Endodermal cell (in vitro differentiated cells): ENCODE data around the gene MSMP. TPM values are rescaled to one million over a fixed set of nuclear protein-coding genes. Genes with fewer than 3 reads are reported as not detected.

Experiments used
- DNase-seq: peaks from one replicate; pipeline ENCODE4 v3.0.0-alpha.2; 2017
- H3K27ac ChIP-seq: 2 replicates; pipeline ENCODE4 v1.5.1; 2013; ENCODE audit warnings: mild to moderate bottlenecking, low read depth, low read length, moderate library complexity
- H3K27me3 ChIP-seq: 2 replicates; pipeline ENCODE4 v1.6.1; 2013; ENCODE audit warnings: mild to moderate bottlenecking, low read length, moderate library complexity; ENCODE audit not compliant: insufficient read depth, control insufficient read depth, poor library complexity, severe bottlenecking
- H3K36me3 ChIP-seq: 2 replicates; pipeline ENCODE4 v1.7.0; 2013; ENCODE audit warnings: mild to moderate bottlenecking, low read length, moderate library complexity; ENCODE audit not compliant: control insufficient read depth, insufficient read depth
- H3K4me1 ChIP-seq: one replicate; pipeline ENCODE4 v1.7.0; 2013; ENCODE audit warnings: low read length; ENCODE audit not compliant: control insufficient read depth, insufficient read depth
- H3K4me3 ChIP-seq: 2 replicates; pipeline ENCODE4 v1.5.1; 2013; ENCODE audit warnings: mild to moderate bottlenecking, low read length, moderate library complexity
- H3K9ac ChIP-seq: 2 replicates; pipeline ENCODE4 v1.6.1; 2013; ENCODE audit warnings: mild to moderate bottlenecking, low read length, moderate library complexity; ENCODE audit not compliant: poor library complexity, severe bottlenecking; ENCODE audit errors: extremely low read depth
- H3K9me3 ChIP-seq: 2 replicates; pipeline ENCODE4 v1.6.1; 2013; ENCODE audit warnings: mild to moderate bottlenecking, low read length, moderate library complexity; ENCODE audit not compliant: control insufficient read depth
- H3K27ac Mint-ChIP-seq: 2 replicates; pipeline ENCODE4 v1.8.0; 2020; ENCODE audit warnings: mixed read lengths
- H3K27me3 Mint-ChIP-seq: 2 replicates; pipeline ENCODE4 v1.8.0; 2021; ENCODE audit warnings: mild to moderate bottlenecking, mixed read lengths; ENCODE audit not compliant: insufficient read depth
- H3K36me3 Mint-ChIP-seq: 2 replicates; pipeline ENCODE4 v1.8.0; 2020; ENCODE audit warnings: low read depth, mixed read lengths
- H3K4me1 Mint-ChIP-seq: 2 replicates; pipeline ENCODE4 v1.8.0; 2020; ENCODE audit warnings: mixed read lengths
- H3K4me3 Mint-ChIP-seq: 2 replicates; pipeline ENCODE4 v1.8.0; 2020; ENCODE audit warnings: mild to moderate bottlenecking, moderate library complexity, mixed read lengths
- H3K9me3 Mint-ChIP-seq: 2 replicates; pipeline ENCODE4 v1.8.0; 2020; ENCODE audit warnings: mild to moderate bottlenecking, mixed read lengths
- CTCF ChIP-seq: fragments of 200-600 bp; sonication (generic); conservative IDR thresholded peaks from 2 replicates; pipeline ENCODE4 v1.5.0; 2021; ENCODE audit warnings: antibody characterized with exemption, mild to moderate bottlenecking
- WGBS, 2 experiments: methylation state at CpG; one replicate each; pipeline versions ENCODE4 v1.1.5 to v1.1.7; 2013; ENCODE audit warnings: missing lambda C conversion rate in 2 of 2, mixed read lengths in 1 of 2; ENCODE audit not compliant: insufficient coverage in 1 of 2, insufficient read length in 1 of 2; 5-methylcytosine and 5-hydroxymethylcytosine counted together
- total RNA-seq, 2 donors: library from RNA; stranded (reverse); fragmentation: NEBNext Ultra II Directional in 1 of 2; extraction: Animal tissue kit (Norgen Biotek cat#: 25700) in 1 of 2; gene quantifications; 2 replicates in 1 of 2; 3 replicates in 1 of 2; pipeline ENCODE4 v1.2.1, GENCODE V29; 2021

Gene MSMP
- total RNA-seq, 2 donors from 2014 or later: 0.66 TPM; not detected in 1

- Mint-ChIP-seq H3K27ac (no peak overlapping the region), H3K36me3 (peaks cover 67% of the 10 kb centered on the region)
Observed at GRCh38 chr9:35723426-35723825, 30.6 kb downstream of the MSMP start.

GRCh38 chr9:35719546-35719945 lies 34.5 kb downstream of the MSMP start:
- Mint-ChIP-seq H3K4me1 (no peaks in the 10 kb centered on the region), H3K27ac (no peak overlapping the region)

More at GRCh38 chr9:35723426-35723825, 30.6 kb downstream of the MSMP start:
- Histone ChIP-seq H3K4me3 (no peak overlapping the region), H3K9ac (no peak overlapping the region), H3K4me1 (peaks cover 9% of the 10 kb centered on the region), H3K27ac (no peak overlapping the region), H3K27me3 (no peaks in the 10 kb centered on the region), H3K36me3 (peaks cover 77% of the 10 kb centered on the region), H3K9me3 (no peaks in the 10 kb centered on the region)
- no peak for TF ChIP-seq CTCF
- Mint-ChIP-seq H3K4me1 (peaks cover 6% of the 10 kb centered on the region), H3K27me3 (no peaks in the 10 kb centered on the region), H3K4me3 (no peak overlapping the region), H3K9me3 (no peaks in the 10 kb centered on the region)
- 98 to 100% methylated on average over 1 to 2 of the region's 2 CpGs for WGBS, 2 experiments
- no peak for DNase-seq

GRCh38 chr9:35718721-35719511 lies 35.2 kb downstream of the MSMP start:
- H3K27me3 Mint-ChIP-seq: no peaks in the 10 kb centered on the region
- H3K9me3 Mint-ChIP-seq: no peaks in the 10 kb centered on the region
- Histone ChIP-seq H3K9me3 (no peaks in the 10 kb centered on the region), H3K4me3 (no peak overlapping the region), H3K27me3 (no peaks in the 10 kb centered on the region), H3K27ac (no peak overlapping the region), H3K36me3 (peaks cover 98% of the 10 kb centered on the region), H3K4me1 (no peaks in the 10 kb centered on the region), H3K9ac (no peak overlapping the region)
- H3K4me1 Mint-ChIP-seq: no peaks in the 10 kb centered on the region
- no peak for TF ChIP-seq CTCF
- no peak overlapping the region for H3K4me3 Mint-ChIP-seq
- DNase-seq: no peak
- no peak overlapping the region for H3K27ac Mint-ChIP-seq
- H3K36me3 Mint-ChIP-seq: peaks cover 82% of the 10 kb centered on the region
- 93 to 99% methylated on average over 10 to 15 of the region's 15 CpGs for WGBS, 2 experiments

More at GRCh38 chr9:35719546-35719945, 34.5 kb downstream of the MSMP start:
- H3K36me3 ChIP-seq: peaks cover 98% of the 10 kb centered on the region
- H3K9ac ChIP-seq: no peak overlapping the region
- Mint-ChIP-seq H3K27me3 (no peaks in the 10 kb centered on the region), H3K4me3 (no peak overlapping the region), H3K9me3 (no peaks in the 10 kb centered on the region), H3K36me3 (peaks cover 83% of the 10 kb centered on the region)
- no peaks in the 10 kb centered on the region for H3K4me1 ChIP-seq
- TF ChIP-seq CTCF: no peak
- DNase-seq: no peak
- H3K4me3 ChIP-seq: no peak overlapping the region
- WGBS, 2 experiments: 93% methylated on average over 3 to 4 of the region's 4 CpGs
- H3K9me3 ChIP-seq: no peaks in the 10 kb centered on the region
- no peak overlapping the region for H3K27ac ChIP-seq
- H3K27me3 ChIP-seq: no peaks in the 10 kb centered on the region
